ENCODE results near the gene PLEKHG1.
A peak's percentile ranks its signal among the peaks of the same experiment; 100 is the strongest.

PLEKHG1 gene

GRCh38 chr6:150590446-150590845, 9.2 kb upstream of the PLEKHG1 start:
- DNase-seq = no peak

- DNase-seq = no peak
These were observed 7.2 kb upstream of the PLEKHG1 start for GRCh38 chr6:150592377-150592995.

GRCh38 chr6:150593119-150593518, 6.6 kb upstream of the PLEKHG1 start:
- DNase-seq = no peak

GRCh38 chr6:150596439-150596838, 3.2 kb upstream of the PLEKHG1 start:
- no peak for DNase-seq

GRCh38 chr6:150598401-150598800, 1.3 kb upstream of the PLEKHG1 start:
- no peak for DNase-seq

GRCh38 chr6:150598858-150599198, 857 bp upstream of the PLEKHG1 start:
- DNase-seq = no peak

GRCh38 chr6:150600010-150600300, 270 bp downstream of the PLEKHG1 start:
- no peak for DNase-seq

- peak; percentile 84 for DNase-seq
These were observed 774 bp downstream of the PLEKHG1 start for GRCh38 chr6:150600301-150601017.

GRCh38 chr6:150601439-150601838, 1.8 kb downstream of the PLEKHG1 start:
- DNase-seq = no peak

- no peak for DNase-seq
These were observed 3.5 kb downstream of the PLEKHG1 start for GRCh38 chr6:150603176-150603575.

GRCh38 chr6:150604467-150604866, 4.8 kb downstream of the PLEKHG1 start:
- DNase-seq = no peak

- no peak for DNase-seq
These were observed 5.6 kb downstream of the PLEKHG1 start for GRCh38 chr6:150605333-150605732.

GRCh38 chr6:150606168-150606591, 6.5 kb downstream of the PLEKHG1 start:
- DNase-seq = no peak

- DNase-seq = no peak
These were observed 7.1 kb downstream of the PLEKHG1 start for GRCh38 chr6:150606647-150607328.

GRCh38 chr6:150607329-150607650, 7.6 kb downstream of the PLEKHG1 start:
- DNase-seq = no peak

GRCh38 chr6:150610584-150610983, 10.9 kb downstream of the PLEKHG1 start:
- no peak for DNase-seq

- DNase-seq = no peak
These were observed 13.6 kb downstream of the PLEKHG1 start for GRCh38 chr6:150613269-150613668.

- no peak for DNase-seq
These were observed 16.3 kb downstream of the PLEKHG1 start for GRCh38 chr6:150615967-150616366.

- DNase-seq = no peak
These were observed 16.9 kb downstream of the PLEKHG1 start for GRCh38 chr6:150616586-150616985.

- DNase-seq = no peak
These were observed 17.4 kb downstream of the PLEKHG1 start for GRCh38 chr6:150617062-150617461.

- no peak for DNase-seq
These were observed 18.1 kb downstream of the PLEKHG1 start for GRCh38 chr6:150617496-150618460.

- DNase-seq = no peak
These were observed 19.6 kb downstream of the PLEKHG1 start for GRCh38 chr6:150619275-150619674.

- no peak for DNase-seq
These were observed 20.6 kb downstream of the PLEKHG1 start for GRCh38 chr6:150620244-150620643.
